Body of pancreas (tissue), 4 donors: ENCODE measurements around the gene ADAMTSL1. TPM values are rescaled to one million over a fixed set of nuclear protein-coding genes. Genes with fewer than 3 reads are reported as not detected.
A peak's percentile ranks its signal among the peaks of the same experiment; 100 is the strongest.

Experiments used
- ATAC-seq: fragments of 150-250 bp; one replicate; pipeline ENCODE4 v1.9.1; 2016
- DNase-seq, 4 donors: peaks; one replicate each; pipeline ENCODE4 v3.0.0-alpha.2; 2019
- H3K27ac ChIP-seq, 4 donors: fragments of 200-600 bp; sonication (generic); 1 replicate in 3 of 4; 2 replicates in 1 of 4; pipeline versions ENCODE4 v1.5.1 to v1.6.1; 2016 to 2019; ENCODE audit warnings: mild to moderate bottlenecking in 1 of 4, mixed read lengths in 1 of 4, moderate library complexity in 1 of 4
- H3K27me3 ChIP-seq, 2 donors: fragments of 200-600 bp; sonication (generic); one replicate each; pipeline ENCODE4 v1.6.0; 2016; ENCODE audit warnings: mild to moderate bottlenecking in 1 of 2
- H3K36me3 ChIP-seq, 2 donors: fragments of 200-600 bp; sonication (generic); replicated peaks in 1 of 2; 2 replicates each; pipeline ENCODE4 v1.5.1; 2016; ENCODE audit warnings: low read depth in 2 of 2; ENCODE audit not compliant: insufficient read depth in 1 of 2
- H3K4me1 ChIP-seq: fragments of 200-600 bp; sonication (generic); one replicate; pipeline ENCODE4 v1.6.0; 2016
- H3K4me3 ChIP-seq, 2 donors: fragments of 200-600 bp; sonication (generic); 1 replicate in 1 of 2; 2 replicates in 1 of 2; pipeline ENCODE4 v1.5.1; 2016 to 2019
- H3K9me3 ChIP-seq, 3 donors: fragments of 200-600 bp; sonication (generic); 1 replicate in 2 of 3; 2 replicates in 1 of 3; pipeline ENCODE4 v1.5.1; 2016
- POLR2A ChIP-seq, 3 donors: fragments of 450-650 bp; IDR thresholded peaks; one replicate each; pipeline ENCODE4 v1.6.1; 2016; ENCODE audit warnings: antibody characterized with exemption in 3 of 3, mild to moderate bottlenecking in 2 of 3
- WGBS, 2 donors: methylation state at CpG; one replicate each; pipeline ENCODE4 v1.1.5; 2017; 5-methylcytosine and 5-hydroxymethylcytosine counted together
- intact Hi-C: fragments of 100-400 bp; cut with DNase I; formaldehyde crosslinking; loops from one replicate; pipeline ENCODE4 v1.15.1; 2023
- total RNA-seq, 2 donors: library from RNA; depleted of rRNA; stranded (reverse); fragments of >200 nt; gene quantifications; one replicate each; pipeline ENCODE4 v1.1.0, GENCODE V29; 2016
- TF ChIP-seq, protein P1 (sequence below), 7 experiments: fragments of 450-650 bp in 4 of 7; fragments of 200-600 bp in 3 of 7; sonication (generic) in 3 of 7; IDR thresholded peaks; one replicate each; pipeline ENCODE4 v1.5.1; 2016 to 2019; ENCODE audit warnings: antibody characterized with exemption in 7 of 7

Gene ADAMTSL1
- total RNA-seq, 2 donors from 2014 or later = 0.52 to 0.99 TPM

GRCh38 chr9:18437315-18438201 is 36.4 kb upstream of the ADAMTSL1 start:
- Histone ChIP-seq H3K9me3 (no peaks in the 10 kb centered on the region), H3K36me3 (no peaks in the 10 kb centered on the region), H3K27ac (peak overlapping the region in 1 of 4 donors; percentile 10), H3K27me3 (no peaks in the 10 kb centered on the region), H3K4me3 (no peak overlapping the region), H3K4me1 (peaks cover 18% of the 10 kb centered on the region)
- TF ChIP-seq, protein P1, sequence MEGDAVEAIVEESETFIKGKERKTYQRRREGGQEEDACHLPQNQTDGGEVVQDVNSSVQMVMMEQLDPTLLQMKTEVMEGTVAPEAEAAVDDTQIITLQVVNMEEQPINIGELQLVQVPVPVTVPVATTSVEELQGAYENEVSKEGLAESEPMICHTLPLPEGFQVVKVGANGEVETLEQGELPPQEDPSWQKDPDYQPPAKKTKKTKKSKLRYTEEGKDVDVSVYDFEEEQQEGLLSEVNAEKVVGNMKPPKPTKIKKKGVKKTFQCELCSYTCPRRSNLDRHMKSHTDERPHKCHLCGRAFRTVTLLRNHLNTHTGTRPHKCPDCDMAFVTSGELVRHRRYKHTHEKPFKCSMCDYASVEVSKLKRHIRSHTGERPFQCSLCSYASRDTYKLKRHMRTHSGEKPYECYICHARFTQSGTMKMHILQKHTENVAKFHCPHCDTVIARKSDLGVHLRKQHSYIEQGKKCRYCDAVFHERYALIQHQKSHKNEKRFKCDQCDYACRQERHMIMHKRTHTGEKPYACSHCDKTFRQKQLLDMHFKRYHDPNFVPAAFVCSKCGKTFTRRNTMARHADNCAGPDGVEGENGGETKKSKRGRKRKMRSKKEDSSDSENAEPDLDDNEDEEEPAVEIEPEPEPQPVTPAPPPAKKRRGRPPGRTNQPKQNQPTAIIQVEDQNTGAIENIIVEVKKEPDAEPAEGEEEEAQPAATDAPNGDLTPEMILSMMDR (IDR thresholded peaks at IDR 0.05) = no peak
- TF ChIP-seq POLR2A (IDR thresholded peaks at IDR 0.05) = no peak
- ATAC-seq = peak; percentile 54
- WGBS, 2 donors = 6 to 9% methylated on average over 9 of the region's 9 CpGs
- intact Hi-C loops = no loop called here
- DNase-seq = peak; percentile 22 to 33 (median 26)

- ATAC-seq (peak; percentile 49), DNase-seq (peak in 2 of 4 donors; percentile 17 to 43)
- H3K4me3 ChIP-seq = no peak overlapping the region
- H3K4me1 ChIP-seq = peaks cover 18% of the 10 kb centered on the region
- H3K27ac ChIP-seq = no peak overlapping the region
- no peak for TF ChIP-seq POLR2A (IDR thresholded peaks at IDR 0.05)
- TF ChIP-seq, protein P1 (IDR thresholded peaks at IDR 0.05) = no peak
- WGBS, 2 donors = 8 to 18% methylated on average over 29 to 31 of the region's 31 CpGs
- H3K9me3 ChIP-seq = no peaks in the 10 kb centered on the region
- no peaks in the 10 kb centered on the region for H3K36me3 ChIP-seq
- H3K27me3 ChIP-seq = no peaks in the 10 kb centered on the region
- intact Hi-C loops = no loop called here
Observed at GRCh38 chr9:18438300-18438925, 35.5 kb upstream of the ADAMTSL1 start.

DNA sequence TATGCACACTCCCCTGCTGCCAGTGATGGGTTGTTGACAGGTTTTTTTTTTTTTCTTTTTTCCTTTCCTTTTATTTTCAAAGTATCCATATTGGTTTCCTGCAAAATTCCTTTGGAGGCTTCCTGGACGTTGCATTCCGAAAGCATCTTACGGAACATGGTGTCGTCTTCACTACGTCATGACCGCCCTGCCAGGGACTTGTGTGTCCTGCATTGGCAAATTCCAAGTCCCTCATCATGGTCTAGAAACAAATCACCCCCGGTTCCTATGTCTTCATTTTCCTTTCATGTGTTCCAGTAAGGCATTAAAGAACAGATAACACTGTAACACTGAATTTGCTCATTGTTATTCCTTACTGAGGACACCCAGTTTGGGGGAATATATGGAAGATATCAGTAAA is 35.0 kb upstream of the ADAMTSL1 start:
- H3K9me3 ChIP-seq = no peaks in the 10 kb centered on the region
- 80 to 86% methylated on average over 7 of the region's 7 CpGs for WGBS, 2 donors
- no peak for TF ChIP-seq POLR2A (IDR thresholded peaks at IDR 0.05)
- TF ChIP-seq, protein P1 (IDR thresholded peaks at IDR 0.05) = no peak
- ATAC-seq = no peak
- H3K4me1 ChIP-seq = peaks cover 18% of the 10 kb centered on the region
- DNase-seq = no peak
- H3K27ac ChIP-seq = no peak overlapping the region
- no peak overlapping the region for H3K4me3 ChIP-seq
- H3K27me3 ChIP-seq = no peaks in the 10 kb centered on the region
- H3K36me3 ChIP-seq = no peaks in the 10 kb centered on the region
- intact Hi-C loops = no loop called here

GRCh38 chr9:18441261-18441660 is 32.7 kb upstream of the ADAMTSL1 start:
- H3K27me3 ChIP-seq = no peaks in the 10 kb centered on the region
- H3K27ac ChIP-seq = no peak overlapping the region
- no peaks in the 10 kb centered on the region for H3K36me3 ChIP-seq
- H3K4me1 ChIP-seq = peaks cover 18% of the 10 kb centered on the region
- no peaks in the 10 kb centered on the region for H3K9me3 ChIP-seq
- ATAC-seq (no peak), DNase-seq (no peak)
- TF ChIP-seq POLR2A (IDR thresholded peaks at IDR 0.05) = no peak
- TF ChIP-seq, protein P1 (IDR thresholded peaks at IDR 0.05) = no peak
- 21 to 24% methylated on average over 1 of the region's 1 CpG for WGBS, 2 donors
- intact Hi-C loops = no loop called here
- H3K4me3 ChIP-seq = no peak overlapping the region
